Choroid plexus epithelial cell (primary cell): ENCODE data around the gene RNF223.

Source experiments
- DNase-seq: peaks from one replicate; pipeline ENCODE4 v3.0.0-alpha.2; 2010; ENCODE audit warnings: low read depth
- H3K4me3 ChIP-seq: 2 replicates; pipeline ENCODE4 v1.5.1; 2011; ENCODE audit warnings: low read depth, mild to moderate bottlenecking, control low read depth, low read length, moderate library complexity
- CTCF ChIP-seq: conservative IDR thresholded peaks from 2 replicates; pipeline ENCODE4 v1.5.1; 2011; ENCODE audit warnings: low read depth, mild to moderate bottlenecking, control low read depth, inconsistent platforms, low read length, moderate library complexity

Gene RNF223

GRCh38 chr1:1024149-1024770 is 49.8 kb downstream of the RNF223 start:
- no peak overlapping the region for H3K4me3 ChIP-seq
- DNase-seq: no peak
- TF ChIP-seq CTCF: no peak

GRCh38 chr1:1023700-1024099 is 50.4 kb downstream of the RNF223 start:
- TF ChIP-seq CTCF: no peak
- H3K4me3 ChIP-seq: no peak overlapping the region
- DNase-seq: no peak

GRCh38 chr1:1022302-1023009 is 51.6 kb downstream of the RNF223 start:
- DNase-seq: no peak
- no peak for TF ChIP-seq CTCF
- no peak overlapping the region for H3K4me3 ChIP-seq

- H3K4me3 ChIP-seq: no peak overlapping the region
- peak; percentile 40 for DNase-seq
- no peak for TF ChIP-seq CTCF
These were observed 52.2 kb downstream of the RNF223 start for GRCh38 chr1:1021920-1022259.

GRCh38 chr1:1021010-1021919 is 52.8 kb downstream of the RNF223 start:
- peak; percentile 72 for DNase-seq
- no peak for TF ChIP-seq CTCF
- peak overlapping the region; percentile 59 for H3K4me3 ChIP-seq
